ENCODE measurements around the gene PTH1R. TPM values are rescaled to one million over a fixed set of nuclear protein-coding genes. Genes with fewer than 3 reads are reported as not detected.

The PTH1R gene
- polyA plus RNA-seq, 1 of the 3 experiments (the other 2 are of a cell fraction), result 0.07 TPM

- H3K9ac ChIP-seq, result peak overlapping the region; percentile 22; the same call in 1 of the 2 replicates
- peaks cover 97% of the 10 kb centered on the region for H3K79me2 ChIP-seq (ENCODE audit: insufficient read depth)
- H3F3A ChIP-seq (replicated peaks; ENCODE audit: insufficient read depth), result peaks cover 15% of the 10 kb centered on the region
- 13% methylated on average over 6 of the region's 7 CpGs for WGBS (ENCODE audit: low lambda C conversion rate)
- DNase-seq, result peak; percentile 80
- ChIA-PET POLR2A (interaction anchor here (0.9 to 1.8 kb wide), 2 partner anchors 11 to 29 kb away, joined by 4 to 6 read pairs; partner anchors contain the start of gene CCDC12), CTCF (interaction anchor here (1.3 to 2.7 kb wide), 3 partner anchors 12 to 24 kb away, joined by 5 to 11 read pairs (median 10); no protein-coding TSS in a partner anchor)
- H4K20me1 ChIP-seq (ENCODE audit: insufficient read depth), result peaks cover 86% of the 10 kb centered on the region
- no peak overlapping the region for H3K4me3 ChIP-seq (ENCODE audit: low read depth in 2 of 2, low read length in 1 of 2)
- peaks cover 25 to 42% of the 10 kb centered on the region in 2 experiments for H3K4me1 ChIP-seq (ENCODE audit: control insufficient read depth in 1 of 2, insufficient read depth in 2 of 2, low read depth in 1 of 2, low read length in 1 of 2)
- peaks cover 1 to 10% of the 10 kb centered on the region in 2 experiments for H3K36me3 ChIP-seq (replicated peaks in 1 of 2; ENCODE audit: control insufficient read depth in 1 of 2, insufficient read depth in 2 of 2, low read length in 1 of 2)
- peak overlapping the region; percentile 71 to 87 for H3K27ac ChIP-seq (ENCODE audit: low read depth in 2 of 2, low read length in 1 of 2)
- H2AFZ ChIP-seq (ENCODE audit: low read depth), result no peak overlapping the region
- H3K9me2 ChIP-seq, result no peaks in the 10 kb centered on the region
- H3K4me2 ChIP-seq, result peak overlapping the region; percentile 73
- H3K9me3 ChIP-seq, result no peaks in the 10 kb centered on the region
- no peaks in the 10 kb centered on the region for H3K27me3 ChIP-seq (ENCODE audit: insufficient read depth)
- TF ChIP-seq USF2 (IDR thresholded peaks at IDR 0.05; ENCODE audit: borderline replicate concordance, low read depth, low read length) (no peak), NFIC (IDR thresholded peaks at IDR 0.05; ENCODE audit: borderline replicate concordance) (peak; percentile 60; the same call in 1 of the 2 replicates), REST (IDR thresholded peaks at IDR 0.05; ENCODE audit: low read depth, low read length) (no peak), ELF1 (IDR thresholded peaks at IDR 0.05) (no peak), FOXJ3 (CRISPR knock-in tag; IDR thresholded peaks at IDR 0.05) (no peak), GABPA (IDR thresholded peaks at IDR 0.05; ENCODE audit: low read depth) (no peak), IRF3 (IDR thresholded peaks at IDR 0.05; ENCODE audit: low read depth, low read length) (no peak), JUND (IDR thresholded peaks at IDR 0.05) (peak; percentile 90), NRF1 (IDR thresholded peaks at IDR 0.05; ENCODE audit: low read depth, low read length) (no peak), POLR2AphosphoS5 (IDR thresholded peaks at IDR 0.05; ENCODE audit: low read depth, low read length) (no peak), CHD2 (IDR thresholded peaks at IDR 0.05; ENCODE audit: low read length, partially characterized antibody) (no peak), RCOR1 (IDR thresholded peaks at IDR 0.05; ENCODE audit: low read length) (peak; percentile 41; the same call in 1 of the 2 replicates), MEF2A (IDR thresholded peaks at IDR 0.05; ENCODE audit: borderline replicate concordance, low read depth) (no peak), USF1 (IDR thresholded peaks at IDR 0.05; ENCODE audit: borderline replicate concordance, low read depth) (no peak), SMC3 (IDR thresholded peaks at IDR 0.05; ENCODE audit: low read depth, low read length) (no peak), TCF12 (IDR thresholded peaks at IDR 0.05) (peak; percentile 80), FOXM1 (IDR thresholded peaks at IDR 0.05; ENCODE audit: low read depth) (no peak), RAD21 (IDR thresholded peaks at IDR 0.05; ENCODE audit: low read length) (peak; percentile 20; the same call in 1 of the 2 replicates), SIN3A (IDR thresholded peaks at IDR 0.05; ENCODE audit: borderline replicate concordance, low read depth, low read length) (peak; percentile 53; the same call in 1 of the 2 replicates), CTCF (IDR thresholded peaks at IDR 0.05) (no peak), YY1 (IDR thresholded peaks at IDR 0.05; ENCODE audit: low read depth) (no peak), MXI1 (IDR thresholded peaks at IDR 0.05; ENCODE audit: low read depth, low read length) (peak; percentile 48; the same call in 1 of the 2 replicates), FOSL2 (IDR thresholded peaks at IDR 0.05; ENCODE audit: borderline replicate concordance, low read depth) (peak; percentile 85), MAX (IDR thresholded peaks at IDR 0.05; ENCODE audit: low read depth) (0 out of 2 replicates have a peak, but pooled peaks have one; percentile 46), TAF1 (IDR thresholded peaks at IDR 0.05; ENCODE audit: borderline replicate concordance, low read depth, low read length) (no peak)
Observed at GRCh38 chr3:46946856-46947545, 69.5 kb downstream of the PTH1R start.

All from SK-N-SH (cell line).